ENCODE measurements around the gene EZH1. TPM values are rescaled to one million over a fixed set of nuclear protein-coding genes. Genes with fewer than 3 reads are reported as not detected.

The EZH1 gene
- polyA plus RNA-seq, 1 donor from 2014 or later: 52.5 TPM

- H2AFZ ChIP-seq (ENCODE audit: low read depth, low read length): no peak overlapping the region
- TF ChIP-seq MXI1 (conservative IDR thresholded peaks at IDR 0.05; ENCODE audit: poor library complexity, severe bottlenecking) (no peak), EP300 (conservative IDR thresholded peaks at IDR 0.05; ENCODE audit: poor library complexity, severe bottlenecking) (no peak), REST (IDR thresholded peaks at IDR 0.05; ENCODE audit: borderline replicate concordance) (no peak), CTCF (IDR thresholded peaks at IDR 0.05; ENCODE audit: poor library complexity, severe bottlenecking) (no peak), TAF1 (IDR thresholded peaks at IDR 0.05; ENCODE audit: low read depth) (no peak), SMC3 (conservative IDR thresholded peaks at IDR 0.05; ENCODE audit: poor library complexity) (no peak), RAD21 (conservative IDR thresholded peaks at IDR 0.05) (no peak), POLR2AphosphoS5 (IDR thresholded peaks at IDR 0.05) (no peak)
- no peaks in the 10 kb centered on the region for H3F3A ChIP-seq (ENCODE audit: insufficient read depth, low read length, poor library complexity, severe bottlenecking)
- no peak overlapping the region for H3K27ac ChIP-seq (ENCODE audit: low read length)
- H3K4me2 ChIP-seq (ENCODE audit: low read length): no peak overlapping the region
- H3K4me3 ChIP-seq (ENCODE audit: low read length): no peak overlapping the region
- no peaks in the 10 kb centered on the region for H3K27me3 ChIP-seq (ENCODE audit: insufficient read depth, low read depth, low read length)
- H3K36me3 ChIP-seq (ENCODE audit: insufficient read depth, low read length): no peaks in the 10 kb centered on the region
- H3K9me3 ChIP-seq (ENCODE audit: low read length): no peaks in the 10 kb centered on the region
- no peak overlapping the region for H3K9ac ChIP-seq (ENCODE audit: low read length)
- peaks cover 8% of the 10 kb centered on the region for H3K79me2 ChIP-seq (replicated peaks; ENCODE audit: insufficient read depth, low read length)
- no peaks in the 10 kb centered on the region for H4K20me1 ChIP-seq (ENCODE audit: insufficient read depth)
- no peaks in the 10 kb centered on the region for H3K9me2 ChIP-seq (ENCODE audit: insufficient read depth, low read length)
These were observed 72.8 kb downstream of the EZH1 start for GRCh38 chr17:42672038-42672437.

- Histone ChIP-seq H4K20me1 (ENCODE audit: insufficient read depth) (no peaks in the 10 kb centered on the region), H3K27ac (ENCODE audit: low read length) (no peak overlapping the region), H3K9ac (ENCODE audit: low read length) (no peak overlapping the region), H3K4me3 (ENCODE audit: low read length) (no peak overlapping the region), H2AFZ (ENCODE audit: low read depth, low read length) (no peak overlapping the region), H3K9me3 (ENCODE audit: low read length) (no peaks in the 10 kb centered on the region), H3K79me2 (replicated peaks; ENCODE audit: insufficient read depth, low read length) (peaks cover 8% of the 10 kb centered on the region), H3F3A (ENCODE audit: insufficient read depth, low read length, poor library complexity, severe bottlenecking) (no peaks in the 10 kb centered on the region), H3K9me2 (ENCODE audit: insufficient read depth, low read length) (no peaks in the 10 kb centered on the region), H3K36me3 (ENCODE audit: insufficient read depth, low read length) (no peaks in the 10 kb centered on the region), H3K27me3 (ENCODE audit: insufficient read depth, low read depth, low read length) (no peaks in the 10 kb centered on the region), H3K4me2 (ENCODE audit: low read length) (no peak overlapping the region)
- TF ChIP-seq SMC3 (conservative IDR thresholded peaks at IDR 0.05; ENCODE audit: poor library complexity): no peak
- TF ChIP-seq RAD21 (conservative IDR thresholded peaks at IDR 0.05): no peak
- TF ChIP-seq EZH2 (IDR thresholded peaks at IDR 0.05; ENCODE audit: borderline replicate concordance, insufficient read depth, low read length, poor library complexity, severe bottlenecking): no peak
- no peak for TF ChIP-seq CTCF (IDR thresholded peaks at IDR 0.05; ENCODE audit: poor library complexity, severe bottlenecking)
- TF ChIP-seq REST (IDR thresholded peaks at IDR 0.05; ENCODE audit: borderline replicate concordance): no peak
- no peak for TF ChIP-seq MXI1 (conservative IDR thresholded peaks at IDR 0.05; ENCODE audit: poor library complexity, severe bottlenecking)
- TF ChIP-seq POLR2AphosphoS5 (IDR thresholded peaks at IDR 0.05): no peak
These were observed 73.8 kb downstream of the EZH1 start for GRCh38 chr17:42670789-42671657.
